Hepatic stellate cell (primary cell): ENCODE data around the gene MUSK.
A peak's percentile ranks its signal among the peaks of the same experiment; 100 is the strongest.
"Not testable (repeated sequence)": the region's sequence is repeated elsewhere in the genome, so short reads cannot be mapped to it uniquely, and the experiment has no call there.

Experiments used
- DNase-seq: peaks from one replicate; pipeline ENCODE4 v3.0.0; 2011; ENCODE audit warnings: low spot score

The MUSK gene

DNA sequence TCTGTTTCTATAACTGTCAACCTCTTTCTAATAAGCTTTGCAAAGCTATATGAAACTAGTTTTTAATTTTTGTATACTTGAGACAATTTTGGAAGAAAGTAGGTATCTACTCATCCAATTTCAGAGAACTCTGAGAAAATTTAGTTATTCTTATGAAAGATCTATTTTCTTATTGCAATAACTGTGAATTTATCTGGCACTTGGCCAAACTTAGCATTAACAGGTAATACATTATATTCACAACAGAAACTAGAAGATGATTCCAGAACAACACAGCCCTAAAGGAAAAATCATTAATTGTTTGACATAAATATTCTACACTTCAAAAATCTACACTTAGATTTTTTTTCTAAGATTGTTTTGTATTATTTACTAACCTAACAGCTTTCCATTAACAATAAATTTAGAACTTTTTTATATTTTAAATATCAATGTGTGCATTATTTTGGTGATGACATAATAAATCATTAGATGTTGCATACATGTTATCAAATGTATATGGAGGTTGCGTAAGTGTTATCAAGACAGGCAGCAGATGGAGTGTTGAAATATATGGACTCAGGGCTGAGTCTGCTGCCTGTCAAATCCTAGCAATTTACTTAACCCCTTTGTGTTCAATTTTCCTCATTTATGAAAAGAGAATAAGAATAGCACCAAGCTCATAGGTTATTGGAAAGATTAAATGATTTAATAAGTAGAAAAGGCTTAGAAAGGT lies 141.8 kb downstream of the MUSK start:
- no peak for DNase-seq

DNA sequence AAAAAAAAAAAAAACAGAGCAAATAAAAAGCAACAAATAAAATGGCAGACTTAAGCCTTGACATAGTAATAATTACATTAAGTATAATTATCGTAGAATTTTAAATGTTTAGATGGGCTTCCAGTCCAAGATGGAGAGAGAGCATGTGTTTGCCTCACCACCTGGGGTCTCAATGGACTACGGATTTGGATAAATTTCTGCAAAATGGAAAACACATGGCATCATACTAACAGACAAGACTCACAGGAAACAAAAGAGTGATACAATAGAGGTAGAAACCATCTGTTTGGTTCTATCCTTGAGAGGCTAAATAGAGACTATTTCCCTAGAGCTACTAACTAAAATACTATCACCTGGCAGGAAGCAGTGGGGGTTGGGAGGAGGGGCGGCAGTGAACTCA lies 144.3 kb downstream of the MUSK start:
- DNase-seq = no peak

- no peak for DNase-seq
These were observed 145.6 kb downstream of the MUSK start for GRCh38 chr9:110814159-110814558.

- DNase-seq = no peak
These were observed 146.8 kb downstream of the MUSK start for GRCh38 chr9:110815361-110815760.

DNA sequence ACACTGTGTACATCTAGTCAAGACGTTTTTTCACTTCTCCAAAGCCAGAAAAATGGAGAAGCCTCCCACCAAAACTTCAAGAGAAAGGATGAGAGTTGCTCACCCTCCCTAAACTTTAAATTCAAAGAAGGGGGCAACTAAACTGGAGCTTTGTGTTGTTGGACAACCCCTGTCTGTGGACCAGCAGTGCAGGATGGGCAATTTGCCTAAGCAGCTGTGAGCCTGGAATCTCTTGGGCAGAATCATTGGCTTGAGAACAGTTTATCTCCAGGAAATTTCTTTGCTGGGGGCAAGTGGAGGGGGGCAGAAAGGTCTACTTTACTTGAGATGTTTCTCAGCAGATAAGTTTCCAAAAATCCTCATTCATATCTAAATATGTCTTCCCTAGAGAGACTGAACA lies 151.8 kb downstream of the MUSK start:
- no peak for DNase-seq

GRCh38 chr9:110821064-110821463 lies 152.5 kb downstream of the MUSK start:
- DNase-seq = no peak

GRCh38 chr9:110825129-110825528 lies 156.5 kb downstream of the MUSK start:
- not testable (repeated sequence) for DNase-seq

- no peak for DNase-seq
These were observed 157.4 kb downstream of the MUSK start for GRCh38 chr9:110825950-110826349.

- not testable (repeated sequence) for DNase-seq
These were observed 157.8 kb downstream of the MUSK start for GRCh38 chr9:110826400-110826799.

GRCh38 chr9:110828264-110828663 lies 159.7 kb downstream of the MUSK start:
- DNase-seq = peak; percentile 16

DNA sequence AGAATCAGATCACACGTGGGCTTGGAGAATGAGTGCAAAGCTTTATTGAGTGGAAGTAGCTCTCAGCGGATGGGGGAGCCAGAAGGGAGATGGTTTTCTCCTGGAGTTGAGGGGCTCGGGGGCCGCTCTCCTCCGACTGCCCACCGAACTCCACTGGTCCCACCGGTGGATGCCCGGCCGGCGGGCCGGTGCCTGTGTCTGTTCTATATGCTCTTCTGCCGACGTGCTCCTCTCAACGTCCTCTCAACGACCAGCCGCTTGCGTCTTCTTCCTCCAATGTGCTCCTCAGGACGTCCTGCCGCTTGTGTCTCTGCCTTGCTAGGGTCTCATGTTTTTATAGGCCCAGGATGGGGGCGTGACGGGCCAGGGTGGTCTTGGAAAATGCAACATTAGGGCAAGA lies 161.9 kb downstream of the MUSK start:
- DNase-seq = no peak

- no peak for DNase-seq
These were observed 164.3 kb downstream of the MUSK start for GRCh38 chr9:110832926-110833325.

DNA sequence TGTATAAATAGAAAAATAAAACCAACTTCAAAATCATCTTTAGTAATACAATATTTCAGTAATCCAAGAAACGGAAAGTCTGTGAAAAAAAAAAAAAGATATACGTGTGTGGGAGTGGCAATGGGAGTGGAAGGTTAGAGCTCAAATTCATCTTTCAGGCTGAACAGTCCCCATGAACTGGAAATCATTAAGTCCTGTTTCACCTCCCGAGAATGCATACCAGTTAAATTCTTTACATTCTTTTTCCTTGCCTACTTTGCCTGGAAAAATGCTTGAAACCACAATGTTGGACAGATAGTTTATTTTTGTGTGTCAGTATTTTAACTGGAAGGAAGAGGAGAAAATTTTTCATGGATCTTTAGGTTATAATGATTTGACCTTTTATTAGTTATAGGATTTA lies 166.8 kb downstream of the MUSK start:
- peak; percentile 56 for DNase-seq

DNA sequence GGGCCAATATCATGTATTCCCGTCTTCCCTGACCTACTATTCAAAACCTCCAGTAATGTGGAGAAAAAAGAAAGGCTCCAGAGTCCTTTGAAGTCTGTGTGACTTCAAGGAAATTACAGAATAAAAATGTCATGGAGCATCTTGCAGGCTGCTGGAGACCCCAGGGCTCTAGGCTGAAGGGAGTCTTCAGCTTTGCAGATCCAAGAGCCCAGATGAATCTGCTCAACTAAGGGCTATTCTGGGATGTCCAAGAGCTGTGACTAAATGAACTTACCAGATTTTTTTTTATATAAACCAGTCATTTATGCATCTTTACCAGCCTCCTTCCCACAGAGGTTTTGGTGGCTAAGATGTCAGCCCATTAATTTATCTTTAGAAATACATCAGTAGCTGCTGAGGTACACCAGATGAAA lies 167.3 kb downstream of the MUSK start:
- peak; percentile 14 for DNase-seq

DNA sequence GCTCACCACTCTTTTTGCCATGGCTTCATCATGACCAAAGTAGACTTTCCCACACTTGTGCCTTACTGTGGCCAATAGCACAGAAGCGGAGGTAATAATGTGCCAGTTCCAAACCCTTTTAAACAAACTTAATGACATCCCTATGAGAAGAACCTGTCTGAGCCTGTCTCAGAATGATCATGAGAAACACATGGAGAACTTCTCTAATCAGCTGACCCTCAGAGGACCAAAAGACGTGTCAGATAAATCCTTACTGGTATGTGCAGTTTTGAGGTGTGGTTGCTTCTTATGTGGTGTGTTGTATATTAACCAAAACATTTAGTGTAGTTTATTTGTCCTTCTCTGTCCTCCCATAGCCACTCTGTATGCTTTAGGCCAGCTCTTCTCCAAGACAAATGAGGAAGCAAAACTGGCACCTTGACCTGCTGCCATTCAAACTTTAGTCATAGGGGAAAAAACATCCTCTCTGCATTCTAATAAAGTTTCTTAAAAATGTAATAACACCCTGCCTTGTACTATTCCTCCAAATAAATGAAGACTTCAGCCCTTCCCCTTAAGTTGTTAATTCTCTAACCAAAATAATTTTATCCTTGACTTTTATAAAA lies 168.9 kb downstream of the MUSK start:
- DNase-seq = no peak

DNA sequence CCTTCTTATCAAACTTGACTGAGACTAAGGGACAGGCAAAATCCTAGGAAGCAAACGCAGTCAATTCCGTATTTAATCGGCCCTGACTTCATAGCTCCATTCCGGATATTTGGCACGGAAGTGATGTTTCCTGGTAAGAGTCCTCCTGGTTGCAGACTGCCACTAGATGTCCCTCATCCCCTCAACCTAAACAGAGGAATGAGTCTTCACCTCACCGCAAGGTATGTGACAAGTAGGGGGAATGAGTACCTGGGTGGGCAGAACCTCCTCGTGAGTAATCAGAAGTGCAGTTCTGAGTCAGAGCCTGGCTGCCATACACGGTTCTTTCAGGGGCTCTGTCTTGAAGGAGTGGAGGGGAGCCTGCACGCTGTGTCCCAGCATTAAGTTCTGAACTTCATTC lies 173.6 kb downstream of the MUSK start:
- DNase-seq = no peak

- no peak for DNase-seq
These were observed 174.4 kb downstream of the MUSK start for GRCh38 chr9:110842986-110843385.

DNA sequence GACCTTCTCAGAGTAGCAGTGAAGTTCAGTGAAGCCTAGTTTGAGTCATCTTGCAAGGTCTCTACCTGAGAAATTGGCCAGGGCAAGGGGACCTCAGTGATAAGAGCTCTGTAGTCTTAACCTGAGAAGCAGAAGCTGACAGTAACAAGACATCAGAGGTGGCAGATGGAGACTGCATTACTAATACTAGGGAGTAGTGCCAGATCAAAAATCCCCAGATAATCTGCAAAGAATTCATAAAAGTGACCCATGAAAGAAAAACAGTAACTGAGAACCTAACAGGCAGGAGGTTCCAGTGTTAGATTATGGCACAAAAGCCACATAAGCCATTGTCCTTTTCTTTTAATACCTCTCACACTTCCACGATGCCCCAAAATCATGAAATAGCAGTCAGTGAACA lies 175.5 kb downstream of the MUSK start:
- DNase-seq = no peak

GRCh38 chr9:110846215-110846614 lies 177.6 kb downstream of the MUSK start:
- no peak for DNase-seq

GRCh38 chr9:110847671-110848070 lies 179.1 kb downstream of the MUSK start:
- no peak for DNase-seq

- DNase-seq = no peak
These were observed 182.0 kb downstream of the MUSK start for GRCh38 chr9:110850401-110851135.
